GM21723 (cell line): ENCODE results near the gene DDX56.
A peak's percentile ranks its signal among the peaks of the same experiment; 100 is the strongest.
"Not testable (repeated sequence)": the region's sequence is repeated elsewhere in the genome, so short reads cannot be mapped to it uniquely, and the experiment has no call there.

Experiments
- ATAC-seq: cut with Tn5 transposase; IDR thresholded peaks from one replicate; pipeline ENCODE4 v1.9.1; 2021; ENCODE audit warnings: mild to moderate bottlenecking, moderate library complexity; ENCODE audit not compliant: unreplicated experiment

Gene DDX56

GRCh38 chr7:44597181-44597580 is 23.5 kb upstream of the DDX56 start:
- not testable (repeated sequence) for ATAC-seq

DNA sequence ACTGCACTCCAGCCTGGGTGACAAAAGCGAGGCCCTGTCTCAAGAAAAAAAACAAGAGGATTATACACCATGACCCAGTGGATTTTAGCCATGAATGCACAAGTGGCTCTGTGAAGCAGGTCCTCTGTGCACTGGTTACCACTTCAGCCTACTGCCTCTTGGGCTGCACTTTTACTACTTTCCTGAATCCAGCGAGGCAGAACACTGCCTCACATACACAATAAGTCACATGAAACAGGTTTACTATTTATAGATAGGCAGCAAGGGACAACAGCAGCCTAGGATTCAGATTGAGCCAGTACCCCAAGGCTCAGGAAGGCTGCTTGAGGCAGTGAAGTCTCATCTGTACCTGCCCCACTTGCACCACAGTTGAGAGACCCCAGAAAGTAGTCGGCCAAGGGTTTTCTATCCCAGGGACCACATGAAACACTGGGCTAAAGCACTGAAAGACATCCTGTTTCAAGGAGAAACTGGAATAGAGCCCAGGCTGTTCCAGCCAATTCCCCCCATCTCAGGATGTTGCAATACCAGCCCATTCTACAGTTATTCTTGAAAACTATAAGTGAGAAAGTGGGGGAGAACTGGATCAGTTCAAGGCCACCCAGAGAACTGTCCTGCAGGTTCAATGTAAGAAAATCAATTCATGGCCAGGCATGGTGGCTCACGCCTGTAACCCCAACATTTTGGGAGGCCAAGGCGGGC is 22.4 kb upstream of the DDX56 start:
- ATAC-seq, result no peak

GRCh38 chr7:44590910-44591309 is 17.2 kb upstream of the DDX56 start:
- no peak for ATAC-seq

GRCh38 chr7:44587843-44588711 is 14.4 kb upstream of the DDX56 start:
- peak; percentile 79 for ATAC-seq

GRCh38 chr7:44583146-44583865 is 9.6 kb upstream of the DDX56 start:
- no peak for ATAC-seq

GRCh38 chr7:44581879-44582603 is 8.3 kb upstream of the DDX56 start, which contains the start of gene TMED4:
TSS of gene TMED4 (minus strand) at chr7:44582231. CDS start at chr7:44582206, 25 bp downstream.
- peak; percentile 86 for ATAC-seq

DNA sequence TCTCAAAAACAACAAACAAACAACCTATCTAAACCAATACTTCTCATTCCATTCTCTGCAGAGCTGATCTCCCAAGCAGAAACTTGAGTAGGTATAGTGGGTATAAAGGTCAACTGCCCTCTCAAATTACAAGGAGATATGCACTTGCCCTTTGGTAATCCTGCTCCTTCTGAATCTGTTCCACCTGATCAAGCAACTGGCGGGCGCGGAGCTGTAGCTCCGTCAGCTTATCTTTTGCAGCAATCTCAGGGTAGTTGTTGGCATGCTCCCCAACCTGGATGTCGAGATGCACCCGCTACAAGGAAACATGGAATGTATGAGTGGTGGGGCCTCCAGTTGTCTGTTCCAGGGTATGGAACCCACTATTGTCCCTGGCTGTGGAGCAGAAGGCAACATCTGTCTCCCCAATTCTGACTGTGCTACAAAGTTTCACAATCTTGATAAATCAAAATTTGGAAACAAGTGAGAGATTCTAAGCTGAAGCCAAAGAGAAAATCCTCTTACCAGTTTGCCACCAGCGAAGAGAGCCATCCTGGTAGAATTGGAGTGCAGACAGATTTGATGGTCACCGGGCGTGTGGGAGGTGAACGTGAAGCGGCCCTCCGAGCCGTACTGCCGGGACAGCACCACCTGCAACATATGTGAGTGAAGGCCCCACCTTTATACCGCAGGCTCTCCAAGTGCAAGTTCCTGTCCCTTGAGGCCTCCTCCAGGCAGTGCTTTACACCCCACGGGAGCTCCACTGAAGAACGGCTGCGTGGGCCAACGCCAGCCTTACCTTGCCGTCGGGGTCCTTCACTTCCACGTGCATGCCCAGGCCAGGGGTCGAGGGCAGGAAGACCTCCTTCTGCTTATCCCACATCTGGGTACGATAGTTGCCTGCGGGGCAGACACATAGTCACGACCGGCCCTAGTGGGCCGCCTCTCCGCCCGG is 7.5 kb upstream of the DDX56 start:
- ATAC-seq, result peak; percentile 38

- ATAC-seq, result no peak
Measured at GRCh38 chr7:44576228-44576627, 2.5 kb upstream of the DDX56 start.

- no peak for ATAC-seq
Measured at GRCh38 chr7:44575054-44575453, 1.3 kb upstream of the DDX56 start.

DNA sequence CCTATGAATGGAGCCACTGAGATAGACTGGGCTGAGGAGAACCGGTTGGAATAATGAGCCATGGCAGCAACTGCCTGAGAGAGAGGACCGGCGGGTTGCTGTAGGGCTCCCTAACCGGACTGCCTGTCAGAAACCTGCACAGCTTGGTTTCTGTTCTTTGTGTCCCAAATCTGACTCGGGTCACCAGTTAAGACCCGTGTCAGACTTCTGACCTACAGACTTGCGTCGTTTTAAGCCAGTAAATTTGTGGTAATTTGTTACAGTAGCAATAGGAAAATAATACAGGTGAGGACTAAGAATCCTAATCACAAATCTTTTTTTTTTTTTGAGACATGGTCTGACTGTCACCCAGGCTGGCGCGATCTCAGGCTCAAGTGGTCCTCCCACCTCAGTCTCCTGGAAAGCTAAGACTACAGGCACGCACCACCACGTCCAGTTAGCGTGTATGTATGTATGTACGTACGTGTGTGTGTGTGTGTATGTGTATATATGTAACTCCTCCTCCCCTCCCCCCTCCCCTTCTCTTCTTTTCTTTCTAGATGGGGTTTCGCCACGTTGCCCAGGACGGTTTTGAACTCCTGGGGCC is 672 bp upstream of the DDX56 start:
- ATAC-seq, result no peak

GRCh38 chr7:44572771-44573170 is 937 bp downstream of the DDX56 start:
- no peak for ATAC-seq

DNA sequence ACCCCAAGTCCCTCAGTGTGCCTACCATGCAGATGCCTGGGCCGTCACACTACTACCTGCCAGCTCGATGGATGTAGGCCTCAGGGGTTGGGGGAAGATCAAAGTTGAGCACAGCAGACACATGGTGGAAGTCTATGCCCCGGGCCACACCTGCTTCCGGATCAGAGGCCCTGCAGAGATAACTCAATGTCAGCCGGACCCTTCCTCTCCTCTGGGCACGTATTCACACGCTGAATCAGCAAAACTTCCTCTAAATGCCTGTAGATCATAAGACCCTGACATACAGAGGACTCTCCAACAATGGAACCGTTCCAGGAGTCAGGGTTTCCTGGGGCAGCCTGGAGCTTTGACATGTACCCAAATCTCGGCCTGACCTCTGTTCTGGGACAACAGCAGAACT is 3.7 kb downstream of the DDX56 start:
- no peak for ATAC-seq

DNA sequence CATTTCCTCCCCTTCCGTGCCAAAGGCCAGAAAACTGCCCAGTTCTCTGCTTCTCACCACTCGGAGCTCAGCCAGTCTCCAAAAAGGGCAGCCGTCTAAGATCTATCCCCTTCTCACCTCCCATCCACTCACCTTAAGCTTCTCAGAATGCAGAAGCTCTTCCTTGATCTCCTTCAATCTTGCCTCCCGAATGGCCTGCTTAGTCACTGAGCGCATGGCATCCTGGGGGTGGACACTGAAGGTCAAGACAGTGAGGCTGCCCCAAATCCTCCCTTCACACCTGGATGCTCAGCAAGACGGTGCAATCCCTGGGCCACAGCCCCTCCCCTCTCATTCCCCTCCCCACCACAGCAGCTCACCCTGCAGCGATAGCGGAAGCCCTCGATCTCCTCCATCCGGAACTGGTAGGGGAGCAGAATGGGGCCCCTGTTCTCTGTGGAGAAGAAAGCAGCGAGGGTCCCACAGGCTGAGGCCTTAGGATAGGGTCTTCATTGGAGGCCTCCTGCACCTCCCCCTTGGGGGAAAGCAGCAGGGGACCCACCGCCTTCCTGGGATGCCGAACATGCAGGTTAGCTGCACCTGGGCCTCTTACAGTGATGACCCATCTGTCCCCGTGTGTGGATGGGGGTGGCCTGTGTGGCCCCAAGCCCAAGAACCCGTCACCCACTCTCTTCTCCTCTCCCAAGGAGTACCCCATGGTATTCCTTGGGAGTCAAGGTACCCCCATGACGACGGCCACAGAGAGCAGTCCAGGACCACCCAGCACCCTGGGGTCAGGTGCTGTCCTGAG is 4.7 kb downstream of the DDX56 start:
- no peak for ATAC-seq

DNA sequence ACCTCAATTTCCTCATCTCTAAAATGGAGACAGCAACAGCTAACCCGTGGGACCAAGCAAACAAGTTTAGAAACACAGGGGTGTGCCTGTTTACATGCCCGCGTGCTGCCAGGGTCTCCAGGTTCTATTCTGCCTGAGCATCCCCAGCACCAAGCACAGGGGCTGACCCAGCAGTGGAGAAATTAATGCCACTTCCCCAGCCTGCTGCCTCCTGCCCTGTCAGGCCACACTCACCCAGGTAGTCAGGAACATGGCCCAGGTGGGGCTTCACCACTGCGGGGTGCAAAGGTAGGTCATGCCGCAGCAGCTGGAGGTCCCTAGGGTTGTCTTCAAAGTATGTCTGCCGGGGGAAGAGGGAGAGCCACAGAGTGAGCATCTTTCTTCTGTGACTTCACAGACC is 5.8 kb downstream of the DDX56 start:
- no peak for ATAC-seq

GRCh38 chr7:44566680-44567079 is 7.0 kb downstream of the DDX56 start:
- ATAC-seq, result no peak

- ATAC-seq, result peak; percentile 43
Measured at GRCh38 chr7:44565795-44566559, 7.7 kb downstream of the DDX56 start.

DNA sequence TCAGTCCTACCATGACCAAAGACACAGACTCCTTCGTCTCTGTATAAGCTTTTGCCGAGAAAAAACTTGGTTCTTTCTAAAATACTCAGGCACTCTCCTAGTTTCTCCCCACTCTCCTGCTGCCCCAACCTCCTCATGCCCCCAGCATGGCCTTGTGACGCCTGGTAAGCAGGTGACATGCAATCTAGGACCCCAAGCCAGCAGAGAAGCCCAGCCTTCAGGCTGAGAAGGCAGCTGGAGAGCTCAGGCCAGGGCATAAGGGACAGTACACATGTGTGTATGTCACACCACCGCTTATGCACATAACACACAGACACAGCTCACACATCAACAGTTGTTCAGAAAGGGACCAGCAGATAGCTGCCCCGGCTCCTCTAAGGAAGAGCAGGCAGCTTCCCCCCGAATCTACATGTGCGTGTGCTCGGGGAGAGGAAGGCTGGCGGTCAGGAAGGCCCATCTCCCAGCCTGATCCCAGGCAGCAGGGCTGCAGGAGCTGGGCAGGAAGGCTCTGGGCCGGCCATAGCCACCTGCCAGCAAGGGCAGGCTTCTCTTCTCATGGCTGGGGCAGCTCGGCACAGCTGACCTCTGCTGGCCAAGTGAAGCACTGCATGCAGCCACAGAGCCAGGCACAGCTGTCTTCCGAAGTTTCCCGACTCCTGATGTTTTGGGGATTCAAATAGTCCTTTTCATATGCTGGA is 8.5 kb downstream of the DDX56 start:
- peak; percentile 80 for ATAC-seq
